Ammon's horn (tissue), 1 donor: ENCODE results near the gene ESPN.
"Not testable (repeated sequence)": the region's sequence is repeated elsewhere in the genome, so short reads cannot be mapped to it uniquely, and the experiment has no call there.

Experiments used
- DNase-seq: peaks from one replicate; pipeline ENCODE4 v3.0.0-alpha.2; 2016; ENCODE audit warnings: low spot score

ESPN gene

DNA sequence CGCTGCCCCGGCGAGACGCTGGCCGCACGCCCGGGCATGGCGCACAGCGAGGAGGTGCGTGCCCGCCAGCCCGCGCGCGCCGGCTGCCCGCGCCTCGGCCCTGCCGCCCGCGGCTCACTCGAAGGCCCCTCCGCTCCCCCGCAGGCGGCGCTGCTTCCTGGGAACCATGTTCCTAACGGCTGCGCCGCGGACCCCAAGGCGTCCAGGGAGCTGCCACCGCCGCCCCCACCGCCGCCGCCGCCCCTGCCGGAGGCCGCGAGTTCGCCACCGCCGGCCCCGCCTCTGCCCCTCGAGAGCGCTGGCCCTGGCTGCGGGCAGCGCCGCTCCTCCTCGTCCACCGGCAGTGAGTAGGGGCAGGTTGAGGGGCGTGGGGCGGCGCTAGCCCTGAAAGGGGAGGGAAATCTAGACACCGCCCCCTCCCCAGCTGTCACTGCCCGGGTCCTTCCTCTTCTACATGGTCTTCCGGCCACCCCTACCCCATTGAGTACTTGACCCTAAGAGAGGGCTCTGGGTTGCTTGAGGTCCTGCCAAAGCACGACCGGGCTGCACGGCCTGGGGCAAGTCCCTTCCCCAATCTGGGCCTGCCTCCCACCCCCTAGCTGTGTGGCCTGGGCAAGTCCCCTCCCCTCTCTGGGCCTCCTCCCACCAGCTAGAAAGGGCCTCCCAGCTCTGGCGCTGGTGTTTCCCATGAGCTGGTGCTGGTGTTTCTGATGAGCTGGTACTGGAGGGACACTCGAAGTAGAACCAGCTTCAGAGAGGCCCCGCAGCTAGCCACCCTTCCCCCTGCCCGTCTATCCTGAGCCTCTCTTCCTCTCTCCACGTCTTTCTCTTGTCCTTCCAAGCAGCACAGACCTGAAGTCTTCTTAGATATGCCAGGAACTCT lies 24.4 kb downstream of the ESPN start:
- peak; percentile 24 for DNase-seq

DNA sequence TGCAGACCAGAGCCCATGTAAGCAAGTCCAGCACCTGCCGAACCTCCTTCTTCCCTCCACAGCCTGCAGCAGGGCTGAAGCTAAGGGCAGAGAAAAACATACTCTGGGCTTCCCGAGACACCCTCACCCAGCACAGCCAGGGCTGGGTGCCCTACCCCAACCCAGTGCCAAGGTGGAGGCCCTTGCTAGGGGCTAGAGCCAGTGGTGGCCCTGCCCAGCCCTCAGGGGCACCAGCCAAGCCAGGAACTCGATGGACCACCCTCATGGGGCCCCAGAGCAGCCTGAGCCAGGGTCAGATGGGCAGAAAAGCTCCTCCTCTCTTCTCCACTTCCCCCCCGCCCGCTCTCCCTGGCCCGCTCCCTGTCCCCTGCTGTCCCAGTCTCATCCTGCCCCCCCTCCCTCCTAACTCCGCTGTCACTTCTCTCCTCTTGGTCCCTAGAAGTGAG lies 25.5 kb downstream of the ESPN start:
- no peak for DNase-seq

DNA sequence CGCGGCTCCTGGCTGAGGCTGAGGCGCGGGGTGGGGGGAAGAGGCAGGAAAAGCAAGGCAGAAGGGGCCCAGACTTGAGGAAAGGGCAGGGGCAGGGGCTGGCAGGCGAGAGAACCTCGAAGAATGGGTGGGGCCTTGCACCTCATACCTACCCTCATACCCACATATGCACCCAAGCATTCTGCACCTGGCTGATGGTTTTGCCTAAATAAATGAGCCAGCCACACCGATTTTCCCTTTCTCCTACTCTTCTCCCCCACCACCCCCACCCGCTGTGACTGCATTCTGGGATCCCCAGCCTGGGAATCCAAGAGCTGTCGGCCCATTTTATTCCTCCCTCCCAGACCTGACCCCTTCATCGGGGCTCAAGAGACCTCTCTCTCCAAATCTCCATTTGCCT lies 25.9 kb downstream of the ESPN start:
- not testable (repeated sequence) for DNase-seq

DNA sequence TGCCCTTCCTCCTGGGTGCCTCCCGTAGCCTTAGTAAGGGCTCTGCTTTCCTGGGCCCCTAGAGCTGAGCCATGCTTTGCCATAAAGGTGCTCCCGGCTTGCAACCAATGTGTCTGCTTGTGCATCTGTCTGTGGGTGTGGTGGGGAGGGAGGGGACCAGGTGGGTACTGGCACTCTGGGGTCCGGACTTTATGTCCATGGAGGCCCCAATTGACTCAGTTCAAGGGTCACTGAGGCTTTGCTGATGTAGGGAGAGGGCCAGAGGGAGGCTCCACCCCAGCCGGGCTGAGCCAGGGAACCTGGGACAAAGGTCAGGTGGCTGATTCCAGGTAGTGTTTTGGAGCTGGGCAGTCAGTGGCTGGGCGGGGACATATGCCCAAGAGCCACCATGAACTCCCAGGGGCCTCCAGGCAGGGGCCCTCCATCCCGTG lies 26.4 kb downstream of the ESPN start:
- no peak for DNase-seq

DNA sequence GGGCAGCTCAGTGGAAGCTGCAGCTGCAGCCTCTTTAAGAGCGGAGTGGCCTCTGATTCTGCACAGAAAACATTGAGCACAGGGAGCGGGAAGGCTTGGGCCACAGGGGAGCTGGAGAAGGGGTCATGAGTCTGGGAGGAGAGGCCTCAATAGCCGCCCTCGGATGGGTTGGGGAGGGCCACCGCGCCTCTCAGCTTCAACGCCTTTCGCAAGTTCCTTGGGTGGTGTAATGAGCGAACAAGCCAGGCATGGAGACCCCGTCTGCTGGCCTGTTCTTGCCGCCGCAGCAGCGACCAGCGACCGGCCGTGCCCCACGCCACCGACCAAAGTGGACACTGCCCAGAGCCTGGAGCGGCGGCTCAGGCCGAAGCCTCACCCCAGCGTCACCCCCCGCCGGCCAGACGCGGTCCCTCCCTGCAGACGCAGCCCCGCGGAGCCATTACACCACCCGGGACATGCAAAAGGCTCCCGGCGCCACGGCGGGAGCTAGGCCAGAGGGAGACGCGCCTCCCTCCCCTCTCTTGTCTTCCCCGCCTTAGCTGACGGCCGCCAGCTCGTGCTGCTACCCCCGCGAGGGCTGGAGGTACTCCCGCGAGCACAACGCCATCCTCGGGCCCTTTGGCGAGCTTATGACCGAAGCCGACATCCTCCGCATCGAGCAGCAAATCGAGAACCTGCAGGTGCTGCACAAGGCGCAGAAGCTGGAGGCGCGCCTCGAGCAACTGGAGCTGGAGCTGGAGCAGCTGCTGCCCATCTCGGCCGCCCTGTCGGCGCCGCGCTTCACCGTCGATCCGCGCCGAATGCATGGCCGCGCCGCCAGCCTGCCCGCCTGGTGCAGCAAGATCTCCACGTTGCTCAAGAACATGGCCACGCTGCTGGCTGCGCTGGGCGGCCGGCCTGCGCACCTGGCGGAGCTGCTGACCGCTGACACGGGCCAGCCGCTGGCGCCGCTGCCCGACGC lies 29.6 kb downstream of the ESPN start:
- DNase-seq = not testable (repeated sequence)

DNA sequence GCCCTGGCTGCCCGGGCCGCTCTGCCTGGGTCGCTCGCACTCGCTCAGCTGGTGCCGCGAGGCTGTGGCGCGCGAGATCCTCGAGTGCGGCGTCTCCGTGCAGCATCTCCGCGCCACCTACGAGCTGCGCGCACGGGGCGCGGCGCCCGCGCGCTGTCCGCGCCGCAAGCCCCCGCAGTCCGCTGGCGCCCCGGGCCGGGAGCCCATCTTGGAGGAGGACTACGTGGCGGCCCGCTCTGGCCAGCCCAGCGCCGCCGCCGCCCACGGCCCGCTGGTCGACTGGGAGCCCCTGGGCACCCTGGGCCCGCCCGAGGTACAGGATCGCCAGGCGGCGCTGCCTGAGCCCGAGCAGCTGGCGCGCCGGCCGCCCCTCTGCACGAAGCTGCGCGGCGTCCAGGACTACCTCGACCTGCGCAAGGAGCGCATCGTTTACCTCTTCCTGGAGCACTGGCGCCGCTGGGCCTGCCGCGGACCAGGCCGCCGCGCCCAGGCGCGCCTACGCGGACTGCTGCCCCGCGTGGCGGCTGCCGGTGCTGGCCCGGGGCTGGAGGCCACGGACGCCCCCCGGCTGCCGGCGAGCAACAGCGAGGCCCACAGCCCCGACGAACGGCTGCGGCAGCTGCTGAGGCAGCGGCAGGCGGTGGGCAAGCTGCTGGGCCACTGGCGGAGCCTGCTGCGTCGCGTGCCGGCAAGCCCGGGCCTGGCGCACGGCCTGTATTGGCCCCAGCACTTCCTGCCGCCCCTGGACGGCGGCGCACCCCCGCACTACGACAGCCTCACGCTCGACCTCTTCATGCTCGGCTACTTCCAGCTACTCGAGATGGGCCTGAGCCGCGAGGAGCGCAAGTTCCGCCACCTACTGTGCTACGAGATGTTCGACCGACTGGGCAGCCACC lies 30.5 kb downstream of the ESPN start:
- no peak for DNase-seq

DNA sequence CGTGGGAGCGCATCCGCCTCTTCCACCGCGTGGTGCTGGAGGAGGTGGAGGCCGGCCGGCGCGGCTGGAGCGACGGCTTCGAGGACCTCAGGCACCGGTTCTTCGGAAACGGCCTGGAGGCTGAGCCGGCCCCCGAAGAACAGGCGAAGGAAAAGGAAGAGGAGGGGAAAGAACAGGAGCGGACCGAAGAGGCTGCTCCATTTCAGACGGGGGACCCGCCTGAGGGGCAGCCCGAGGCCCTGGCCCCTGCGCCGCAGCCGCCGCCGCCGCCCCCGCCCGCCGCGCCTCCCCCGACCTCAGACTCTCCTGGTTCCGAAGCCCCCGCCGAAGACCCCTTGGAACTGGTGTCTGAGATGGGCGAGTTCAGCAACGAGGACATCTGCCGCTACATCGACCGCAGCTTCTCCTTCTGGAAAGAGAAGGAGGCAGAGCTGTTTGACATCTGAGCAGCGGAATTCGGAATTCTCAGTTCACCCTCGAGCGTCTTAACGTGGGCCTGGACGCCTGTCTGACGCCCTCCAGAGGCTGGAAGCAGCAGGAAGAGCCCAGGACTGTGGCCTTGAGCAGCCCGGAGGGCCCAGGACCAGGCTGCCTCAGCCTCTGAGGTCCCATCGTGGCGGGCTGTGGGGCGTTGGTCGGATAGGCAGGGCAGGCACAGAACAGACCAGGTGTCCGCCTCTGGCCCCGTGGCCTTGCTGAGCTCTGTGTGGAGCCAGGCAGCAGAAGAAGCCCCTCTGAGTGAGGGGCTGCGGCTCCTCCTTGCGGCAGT lies 31.4 kb downstream of the ESPN start:
- not testable (repeated sequence) for DNase-seq

DNA sequence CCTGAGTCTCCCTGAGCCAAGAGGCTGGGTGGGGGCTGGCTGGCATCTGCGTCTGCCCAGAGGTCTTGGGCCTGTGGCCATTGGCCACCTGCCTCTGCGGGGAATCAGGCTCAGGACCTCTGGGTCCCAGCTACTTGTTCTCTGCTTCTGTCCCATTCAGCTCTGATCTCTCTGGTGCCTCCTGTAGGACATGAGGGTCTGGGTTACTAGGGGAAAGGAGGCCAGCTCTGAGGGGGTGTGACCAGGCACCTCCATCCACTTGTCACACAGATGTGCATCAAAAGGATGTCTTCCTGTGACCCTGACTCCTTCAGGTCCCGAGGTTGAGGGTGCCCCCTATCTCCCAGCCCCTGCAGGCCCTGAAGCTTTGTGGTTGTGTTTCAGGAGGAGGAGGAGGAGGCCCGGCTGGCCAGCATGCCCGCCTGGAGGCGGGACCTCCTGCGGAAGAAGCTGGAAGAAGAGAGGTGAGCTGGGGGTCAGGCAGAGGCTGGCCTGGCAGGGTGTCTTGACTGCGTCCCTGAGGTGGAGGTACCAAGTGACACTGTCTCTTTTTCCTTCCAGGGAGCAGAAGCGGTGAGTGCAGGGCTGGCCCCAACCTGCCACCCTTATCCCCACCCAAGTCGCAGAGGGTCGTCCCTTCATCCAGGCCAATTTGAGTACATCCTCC lies 32.4 kb downstream of the ESPN start:
- DNase-seq = no peak

DNA sequence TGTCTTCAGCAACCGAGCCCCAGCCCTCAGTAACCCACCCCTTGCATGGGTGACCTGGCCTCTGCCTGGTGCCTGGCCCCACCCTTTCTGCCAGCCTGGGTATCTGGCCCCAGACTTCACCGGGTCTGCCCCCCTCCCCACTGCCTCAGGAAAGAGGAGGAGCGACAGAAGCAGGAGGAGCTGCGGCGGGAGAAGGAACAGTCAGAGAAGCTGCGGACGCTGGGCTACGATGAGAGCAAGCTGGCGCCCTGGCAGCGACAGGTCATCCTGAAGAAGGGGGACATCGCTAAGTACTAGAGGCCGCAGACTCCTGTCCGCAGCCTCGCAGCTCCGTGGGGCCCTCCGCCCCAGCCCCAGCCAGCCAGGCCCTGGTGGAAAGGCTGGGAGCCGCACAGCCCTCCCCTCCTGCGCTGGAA lies 35.3 kb downstream of the ESPN start:
- no peak for DNase-seq

DNA sequence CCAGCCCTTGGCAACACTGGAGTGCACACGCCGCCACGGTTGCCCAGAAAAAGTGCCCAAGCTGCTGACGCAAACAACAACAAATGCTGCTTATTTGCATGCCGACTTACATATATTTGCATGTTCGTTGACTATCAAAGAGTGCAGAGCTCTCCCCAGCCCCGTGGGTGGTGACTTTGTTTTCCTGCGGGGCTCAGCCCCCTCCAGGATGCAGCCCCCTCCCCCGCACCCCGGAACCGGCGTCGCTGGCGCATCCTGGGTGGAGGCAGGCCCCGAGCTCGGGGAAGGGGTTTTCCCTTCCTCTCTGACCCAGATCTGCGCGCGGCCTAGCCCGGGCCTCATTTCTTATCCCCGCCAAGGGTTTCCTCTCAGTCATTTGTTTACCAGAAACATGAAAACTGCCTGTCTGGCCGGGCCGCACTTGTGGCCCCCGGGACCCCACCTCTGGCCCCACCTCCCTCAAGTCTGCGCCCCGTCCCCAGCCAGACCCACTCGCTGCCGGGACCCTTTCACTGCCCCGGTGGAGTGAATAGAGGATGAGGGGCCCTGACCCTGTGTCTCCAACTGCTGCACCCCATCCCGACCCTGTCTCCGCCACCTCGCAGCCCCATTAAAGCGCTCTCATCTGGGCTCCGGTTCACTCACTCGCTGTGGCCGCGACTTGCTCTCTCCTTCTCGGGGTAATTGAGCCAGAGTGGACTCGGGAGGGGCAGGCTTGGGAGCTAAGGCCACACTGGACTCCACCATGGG lies 35.9 kb downstream of the ESPN start:
- no peak for DNase-seq

DNA sequence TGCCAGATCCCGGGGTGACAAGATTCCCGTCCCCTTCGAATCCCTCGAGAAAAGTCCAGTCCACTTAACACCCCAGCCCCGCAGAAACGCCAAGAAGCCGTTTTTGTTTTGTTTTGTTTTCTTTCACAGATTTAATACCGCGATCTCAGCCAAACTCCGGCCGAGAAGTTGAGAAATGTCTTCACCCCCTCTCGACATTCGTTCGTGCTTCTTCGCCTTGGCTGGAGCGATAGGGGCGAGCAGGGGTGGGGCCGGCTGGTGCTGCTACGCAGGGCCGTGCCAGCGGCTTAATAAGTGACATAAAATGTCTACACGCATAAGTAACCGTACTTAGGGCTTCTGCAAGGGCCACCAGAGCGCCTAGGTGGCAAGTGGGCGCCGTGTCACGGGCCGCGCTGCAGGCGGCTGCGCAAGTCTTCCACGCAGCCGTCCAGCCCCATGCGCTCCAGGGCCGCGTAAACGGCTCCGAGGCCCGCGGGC lies 36.5 kb downstream of the ESPN start:
- no peak for DNase-seq

DNA sequence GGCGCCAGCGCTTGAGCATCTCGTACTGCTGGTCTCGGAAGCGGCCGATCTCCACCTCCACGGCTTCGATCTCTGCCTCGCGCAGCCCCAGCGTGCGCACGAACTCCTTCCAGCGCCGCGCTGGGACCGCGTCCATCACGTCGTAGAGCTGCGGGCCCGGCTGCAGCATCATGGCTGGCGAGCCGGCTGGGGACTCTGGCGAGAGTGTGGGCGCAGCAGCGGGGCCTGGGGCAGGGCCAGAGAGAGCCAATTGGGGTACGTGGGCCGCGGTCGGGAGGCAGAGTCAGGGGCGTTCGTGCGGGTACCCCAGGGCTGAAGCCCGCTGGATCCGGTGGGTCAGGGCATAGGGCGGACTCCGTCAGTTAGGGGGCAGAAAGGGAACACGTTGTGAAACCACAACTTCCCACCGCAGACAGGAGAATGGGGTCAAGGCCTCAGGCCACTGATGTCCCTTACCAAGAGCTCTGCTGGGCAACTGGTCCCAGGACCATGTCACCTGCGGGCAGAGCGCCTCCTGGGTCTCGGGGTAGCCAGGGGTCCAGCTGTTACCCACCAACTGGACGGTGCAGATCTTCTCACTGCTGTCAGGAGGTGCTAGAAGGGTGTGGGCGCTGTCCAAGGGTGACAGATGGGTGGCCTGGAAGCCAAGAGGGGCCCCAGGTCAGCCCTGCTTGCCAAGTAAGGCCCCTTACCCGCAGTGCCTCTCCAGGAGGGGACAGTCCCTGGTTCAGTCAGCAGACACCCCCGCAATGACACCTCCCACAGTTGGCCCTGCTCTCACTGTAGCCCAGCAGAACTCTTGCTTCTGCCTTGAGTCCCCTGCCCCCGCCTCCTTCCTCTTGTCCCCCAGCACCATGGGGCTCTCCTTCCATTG lies 37.2 kb downstream of the ESPN start:
- no peak for DNase-seq

DNA sequence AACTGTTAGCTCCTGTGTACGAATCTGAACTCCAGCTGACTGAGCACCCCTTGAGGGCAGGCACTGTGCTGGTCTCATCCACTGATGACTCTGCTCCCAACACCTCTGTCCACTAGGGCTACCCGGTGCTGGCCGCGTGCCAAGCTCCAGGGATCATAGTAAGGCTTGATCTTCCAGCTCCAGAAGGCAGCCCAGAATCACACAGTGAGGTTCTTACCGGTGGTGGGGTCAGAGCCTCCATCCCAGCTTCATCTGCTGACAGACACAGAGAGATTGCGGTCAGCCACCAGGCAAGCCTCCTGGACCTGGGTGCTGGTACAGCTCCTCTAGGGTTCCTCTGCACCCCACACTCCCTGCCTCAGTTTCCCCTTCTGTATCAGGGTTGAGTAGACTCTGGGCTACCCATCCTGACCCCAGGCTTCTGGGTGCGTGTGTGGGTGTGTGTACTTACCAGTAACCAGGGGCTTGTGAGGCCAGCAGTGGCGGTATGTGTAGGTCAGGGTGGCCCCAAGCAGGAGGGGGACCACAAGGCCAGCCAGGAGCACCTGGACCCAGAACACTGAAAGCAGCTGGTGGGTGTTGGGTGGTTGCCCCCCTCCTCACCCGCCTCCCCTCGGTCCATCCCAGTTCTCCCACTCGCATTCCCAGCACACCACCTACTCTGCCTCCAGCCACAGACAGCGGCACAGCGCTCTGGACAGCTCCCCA lies 38.0 kb downstream of the ESPN start:
- no peak for DNase-seq

DNA sequence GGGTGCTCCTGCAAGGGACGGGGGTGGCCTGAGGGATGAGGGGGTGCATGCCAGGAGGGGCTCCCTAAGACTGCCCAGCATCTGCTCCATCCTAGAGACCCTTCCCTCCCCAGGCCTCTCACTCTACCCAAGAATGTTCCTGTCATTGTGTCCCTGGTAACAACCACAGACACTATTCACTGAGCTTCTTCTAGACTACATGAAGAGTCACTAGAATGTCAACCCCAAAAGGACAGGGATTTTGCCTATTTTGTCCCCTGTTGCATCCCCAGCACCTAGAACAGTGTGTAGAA lies 38.5 kb downstream of the ESPN start:
- DNase-seq = no peak

DNA sequence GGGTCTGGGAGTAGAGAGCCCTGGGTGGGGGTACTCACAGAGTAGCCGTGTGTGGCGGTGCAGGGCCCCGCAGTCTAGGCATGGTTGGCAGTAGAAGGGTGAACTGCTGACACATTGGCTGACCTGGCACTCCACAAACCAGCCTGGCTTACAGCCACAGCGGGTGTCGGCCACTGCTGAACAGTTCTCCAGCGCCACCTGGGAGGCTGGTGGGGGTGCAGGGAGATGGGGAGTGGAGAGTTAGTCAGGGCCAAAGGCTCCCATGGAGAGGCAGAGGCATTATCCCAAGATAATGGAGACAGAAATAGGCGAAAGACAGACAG lies 39.9 kb downstream of the ESPN start:
- no peak for DNase-seq

DNA sequence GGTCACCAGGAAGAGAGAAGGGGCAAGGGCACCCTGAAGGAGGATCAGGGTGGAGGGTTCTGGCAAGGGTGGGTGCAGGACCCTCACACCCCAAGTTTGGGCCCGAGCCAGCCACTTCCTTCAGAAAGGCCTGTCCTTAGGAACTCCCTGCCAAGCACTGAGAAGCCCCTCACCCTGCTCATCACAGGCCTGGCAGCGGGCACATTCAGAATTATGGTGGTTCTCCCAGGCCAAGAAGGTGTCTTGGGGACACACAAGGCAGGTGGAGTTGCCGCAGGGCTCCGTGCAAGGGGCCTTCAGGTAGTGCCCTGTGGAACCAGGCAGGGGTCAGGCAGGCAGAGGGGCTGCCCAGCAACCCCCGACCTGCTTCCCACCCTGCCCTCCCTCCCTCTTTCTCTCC lies 40.3 kb downstream of the ESPN start:
- DNase-seq = no peak

DNA sequence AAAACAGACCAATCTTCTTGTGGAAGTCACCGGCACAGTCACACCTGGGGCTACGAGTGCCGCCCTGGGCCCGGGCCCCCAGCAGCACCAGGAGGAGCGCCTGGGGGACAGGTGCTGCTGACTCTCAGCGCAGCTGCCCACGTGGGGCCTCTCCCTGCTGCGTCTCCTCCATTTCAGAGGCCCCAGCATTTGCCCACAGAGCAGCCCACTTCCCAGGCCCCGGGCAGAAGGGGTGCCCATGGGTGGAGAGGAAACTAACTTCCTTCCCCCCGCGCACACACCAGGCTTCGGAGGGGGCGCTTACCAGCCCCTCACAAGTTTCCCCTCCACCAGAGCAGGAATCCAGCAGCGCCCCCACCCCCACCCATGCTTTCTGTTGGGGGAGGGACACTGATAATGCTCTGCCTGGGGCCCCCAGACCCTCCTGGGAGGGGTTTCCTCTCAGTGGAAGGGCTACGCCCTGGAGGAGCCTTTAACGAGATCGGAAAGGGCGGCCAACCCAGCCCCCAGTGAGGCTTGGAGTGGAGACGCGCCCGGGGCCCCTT lies 41.0 kb downstream of the ESPN start:
- DNase-seq = no peak

DNA sequence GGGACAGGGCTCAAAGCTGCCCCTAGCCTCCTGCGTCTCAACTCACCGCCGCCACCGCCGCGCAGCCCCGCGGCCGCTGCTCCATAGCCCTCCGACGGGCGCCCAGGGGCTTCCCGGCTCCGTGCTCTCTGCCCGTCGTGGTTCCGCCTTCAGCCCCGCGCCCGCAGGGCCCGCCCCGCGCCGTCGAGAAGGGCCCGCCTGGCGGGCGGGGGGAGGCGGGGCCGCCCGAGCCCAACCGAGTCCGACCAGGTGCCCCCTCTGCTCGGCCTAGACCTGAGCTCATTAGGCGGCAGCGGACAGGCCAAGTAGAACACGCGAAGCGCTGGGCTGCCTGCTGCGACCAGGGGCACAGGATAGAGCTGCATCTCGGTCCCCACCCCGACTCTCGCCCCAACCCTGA lies 41.4 kb downstream of the ESPN start, which contains the start of gene TNFRSF25:
TNFRSF25 (minus strand) TSS at position 151 of the 400 bp plus-strand sequence; CDS start at position 85, 66 bp downstream.
- no peak for DNase-seq
